ENCODE measurements around the gene RAB6B. TPM values are rescaled to one million over a fixed set of nuclear protein-coding genes. Genes with fewer than 3 reads are reported as not detected.

RAB6B gene
- total and polyA plus RNA-seq, 2 of the 8 experiments (the other 6 are each of a cell fraction or from before 2014, with no cell fraction given): 7.9 to 15.6 TPM

DNA sequence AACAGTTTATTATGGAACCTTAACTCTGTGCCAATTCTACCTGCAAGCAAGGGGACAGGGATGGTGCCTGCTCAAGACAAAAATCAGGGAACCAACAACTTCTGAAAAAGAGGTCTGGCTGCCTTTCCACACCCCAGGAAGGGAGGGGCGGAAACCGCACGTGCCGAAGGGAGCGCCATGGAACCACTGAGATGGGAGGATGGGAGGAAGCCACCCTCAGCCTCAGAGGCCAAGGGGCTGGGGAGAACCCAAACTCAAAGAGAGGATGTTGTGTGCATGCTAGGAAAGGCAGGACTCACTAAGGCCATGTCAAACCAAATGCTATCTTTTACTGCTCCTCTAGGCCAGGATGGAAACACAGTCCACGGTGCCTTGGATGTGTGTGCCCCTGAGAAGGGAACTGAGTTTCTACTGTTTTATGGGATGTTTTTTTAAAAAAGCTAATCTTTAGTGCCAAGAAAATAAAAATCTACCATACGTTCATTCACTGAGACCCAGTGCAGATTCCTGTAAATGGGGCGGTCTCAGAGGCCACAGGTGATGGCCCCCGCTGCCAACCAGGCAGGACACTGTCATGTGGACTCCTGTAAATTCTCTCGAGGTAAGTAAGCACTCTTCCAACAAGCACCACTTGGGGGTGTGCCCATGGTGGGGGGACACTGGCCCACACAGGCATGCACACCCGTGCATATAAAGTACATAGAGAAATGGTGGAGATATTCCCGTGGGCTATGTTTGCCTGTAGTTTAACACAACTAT, 69.5 kb downstream of the RAB6B start:
- no peak overlapping the region for H4K5ac ChIP-seq (ENCODE audit: insufficient read length, low read depth, low read length)
- no peak overlapping the region for H2BK15ac ChIP-seq (ENCODE audit: low read length)
- H2BK120ac ChIP-seq (replicated peaks; ENCODE audit: low read depth, low read length): no peak overlapping the region
- H4K91ac ChIP-seq (replicated peaks; ENCODE audit: insufficient read length, low read length): no peak overlapping the region
- H2BK20ac ChIP-seq (ENCODE audit: low read length): no peak overlapping the region
- no peak overlapping the region for H3K23ac ChIP-seq (ENCODE audit: insufficient read length)
- H2BK5ac ChIP-seq (ENCODE audit: low read depth, low read length): no peak overlapping the region
- H3K79me1 ChIP-seq (ENCODE audit: low read depth, low read length): no peaks in the 10 kb centered on the region; the same call in 1 of the 2 replicates
- H3K4me3 ChIP-seq (ENCODE audit: extremely low read depth in 1 of 4, insufficient read depth in 2 of 4, low read depth in 3 of 4, low read length in 4 of 4): no peak overlapping the region
- no peak overlapping the region for H3K56ac ChIP-seq (replicated peaks; ENCODE audit: insufficient read length, low read depth, low read length)
- no peak overlapping the region for H2BK12ac ChIP-seq (ENCODE audit: low read depth, low read length)
- H3K14ac ChIP-seq (ENCODE audit: insufficient read length): no peak overlapping the region
- no peaks in the 10 kb centered on the region for H3K27me3 ChIP-seq (replicated peaks in 1 of 4; ENCODE audit: control insufficient read depth in 3 of 4, extremely low read depth in 1 of 4, insufficient read depth in 3 of 4, low read length in 3 of 4)
- no peak overlapping the region for H3K4ac ChIP-seq (replicated peaks; ENCODE audit: insufficient read length, low read depth, low read length)
- H3K4me2 ChIP-seq (ENCODE audit: insufficient read depth in 1 of 2, low read depth in 2 of 2, low read length in 2 of 2): no peak overlapping the region
- H4K20me1 ChIP-seq (replicated peaks in 1 of 2; ENCODE audit: control insufficient read depth in 1 of 2, insufficient read depth in 2 of 2, low read length in 2 of 2): peaks cover 0 to 3% of the 10 kb centered on the region in 2 experiments
- H3K27ac ChIP-seq (ENCODE audit: low read depth, low read length): no peak overlapping the region
- H3K23me2 ChIP-seq (ENCODE audit: low read depth, low read length): no peaks in the 10 kb centered on the region; the same call in 1 of the 2 replicates
- peak overlapping the region; percentile 47; the same call in 1 of the 2 replicates for H2AK5ac ChIP-seq (ENCODE audit: low read depth, low read length)
- H4K8ac ChIP-seq (ENCODE audit: extremely low read depth, insufficient read depth, low read length): no peak overlapping the region
- POLR2A ChIA-PET (ENCODE audit: partially characterized antibody): no interaction called here
- CTCF ChIA-PET (ENCODE audit: partially characterized antibody): interaction anchor here (0.9 kb wide), 1 partner anchor 14 kb away, joined by 3 read pairs; no protein-coding TSS in a partner anchor
- H2AFZ ChIP-seq (ENCODE audit: low read length): no peak overlapping the region
- H3K18ac ChIP-seq (ENCODE audit: extremely low read depth, low read length): no peak overlapping the region
- no peaks in the 10 kb centered on the region for H3K79me2 ChIP-seq (ENCODE audit: control insufficient read depth in 1 of 2, insufficient read depth in 2 of 2, low read length in 2 of 2)
- peaks cover under 1 to 17% (median 6%) of the 10 kb centered on the region in 4 experiments; a peak in 7 of 8 replicates for H3K36me3 ChIP-seq (ENCODE audit: control insufficient read depth in 2 of 4, insufficient read depth in 4 of 4, low read length in 3 of 4)
- H3K9ac ChIP-seq (replicated peaks in 1 of 4; ENCODE audit: extremely low read depth in 1 of 4, low read depth in 3 of 4, low read length in 3 of 4): no peak overlapping the region
- DNase-seq (ENCODE audit: low read depth in 1 of 2, low spot score in 2 of 2) (peak in 1 of 2 experiments; percentile 39), FAIRE-seq (no peak)
- no peaks in the 10 kb centered on the region for H3K9me3 ChIP-seq (ENCODE audit: insufficient read depth in 2 of 2, low read depth in 1 of 2, low read length in 1 of 2)
- H3K4me1 ChIP-seq (replicated peaks in 1 of 4; ENCODE audit: control insufficient read depth in 3 of 4, insufficient read depth in 4 of 4, low read length in 3 of 4): peaks cover 4 to 12% (median 7%) of the 10 kb centered on the region in 4 experiments; a peak in 5 of 7 replicates
- 89% methylated on average over 8 of the region's 12 CpGs; no CpG with 5 or more reads in 1 of the 2 experiments for WGBS, 2 experiments (ENCODE audit: extremely low coverage in 1 of 2, insufficient coverage in 1 of 2, insufficient read length in 1 of 2, insufficient replicate concordance in 2 of 2, low coverage in 1 of 2, low lambda C conversion rate in 2 of 2, missing lambda C conversion rate in 1 of 2)
- no peak for TF ChIP-seq SIX5 (IDR thresholded peaks at IDR 0.05; ENCODE audit: low read depth, low read length)
- TF ChIP-seq JUN (IDR thresholded peaks at IDR 0.05; ENCODE audit: low read depth, low read length): no peak
- TF ChIP-seq SP4 (IDR thresholded peaks at IDR 0.05; ENCODE audit: low read length): no peak
- TF ChIP-seq RBBP5 (IDR thresholded peaks at IDR 0.05; ENCODE audit: borderline replicate concordance, low read depth, low read length): no peak
- TF ChIP-seq, protein P1, sequence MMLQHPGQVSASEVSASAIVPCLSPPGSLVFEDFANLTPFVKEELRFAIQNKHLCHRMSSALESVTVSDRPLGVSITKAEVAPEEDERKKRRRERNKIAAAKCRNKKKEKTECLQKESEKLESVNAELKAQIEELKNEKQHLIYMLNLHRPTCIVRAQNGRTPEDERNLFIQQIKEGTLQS (IDR thresholded peaks at IDR 0.05; ENCODE audit: insufficient read depth, low read depth, low read length): no peak
- TF ChIP-seq NANOG (IDR thresholded peaks at IDR 0.05; ENCODE audit: insufficient read depth, low read depth, low read length, poor library complexity, severe bottlenecking): no peak
- TF ChIP-seq, protein P2, sequence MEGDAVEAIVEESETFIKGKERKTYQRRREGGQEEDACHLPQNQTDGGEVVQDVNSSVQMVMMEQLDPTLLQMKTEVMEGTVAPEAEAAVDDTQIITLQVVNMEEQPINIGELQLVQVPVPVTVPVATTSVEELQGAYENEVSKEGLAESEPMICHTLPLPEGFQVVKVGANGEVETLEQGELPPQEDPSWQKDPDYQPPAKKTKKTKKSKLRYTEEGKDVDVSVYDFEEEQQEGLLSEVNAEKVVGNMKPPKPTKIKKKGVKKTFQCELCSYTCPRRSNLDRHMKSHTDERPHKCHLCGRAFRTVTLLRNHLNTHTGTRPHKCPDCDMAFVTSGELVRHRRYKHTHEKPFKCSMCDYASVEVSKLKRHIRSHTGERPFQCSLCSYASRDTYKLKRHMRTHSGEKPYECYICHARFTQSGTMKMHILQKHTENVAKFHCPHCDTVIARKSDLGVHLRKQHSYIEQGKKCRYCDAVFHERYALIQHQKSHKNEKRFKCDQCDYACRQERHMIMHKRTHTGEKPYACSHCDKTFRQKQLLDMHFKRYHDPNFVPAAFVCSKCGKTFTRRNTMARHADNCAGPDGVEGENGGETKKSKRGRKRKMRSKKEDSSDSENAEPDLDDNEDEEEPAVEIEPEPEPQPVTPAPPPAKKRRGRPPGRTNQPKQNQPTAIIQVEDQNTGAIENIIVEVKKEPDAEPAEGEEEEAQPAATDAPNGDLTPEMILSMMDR (IDR thresholded peaks at IDR 0.05; ENCODE audit: control extremely low read depth in 1 of 3, insufficient read depth in 1 of 3, low read depth in 1 of 3, low read length in 3 of 3): no peak
- TF ChIP-seq KDM1A (IDR thresholded peaks at IDR 0.05; ENCODE audit: borderline replicate concordance, low read length): no peak
- TF ChIP-seq MAFK (IDR thresholded peaks at IDR 0.05; ENCODE audit: low read depth, low read length): no peak

Data from H1 (cell line).